Esophagus muscularis mucosa (tissue), 4 donors: ENCODE measurements around the gene HDAC5. TPM values are rescaled to one million over a fixed set of nuclear protein-coding genes. Genes with fewer than 3 reads are reported as not detected.

Source experiments
- DNase-seq: peaks from one replicate; pipeline ENCODE4 v3.0.0-alpha.2; 2017; ENCODE audit errors: extremely low spot score
- H3K27ac ChIP-seq, 4 donors: fragments of 200-600 bp; sonication (generic); replicated peaks in 1 of 4; 1 replicate in 3 of 4; 2 replicates in 1 of 4; pipeline ENCODE4 v1.5.1; 2016 to 2019; ENCODE audit warnings: mild to moderate bottlenecking in 1 of 4
- H3K27me3 ChIP-seq, 4 donors: fragments of 200-600 bp; sonication (generic); one replicate each; pipeline versions ENCODE4 v1.5.1 to v1.6.0; 2016 to 2019
- H3K36me3 ChIP-seq, 4 donors: fragments of 200-600 bp; sonication (generic); one replicate each; pipeline ENCODE4 v1.5.1; 2016 to 2019
- H3K4me1 ChIP-seq, 4 donors: fragments of 200-600 bp; sonication (generic); one replicate each; pipeline ENCODE4 v1.5.1; 2016 to 2019
- H3K4me3 ChIP-seq, 4 donors: fragments of 200-600 bp; sonication (generic); 1 replicate in 2 of 4; 2 replicates in 2 of 4; pipeline ENCODE4 v1.5.1; 2016 to 2019; ENCODE audit warnings: mild to moderate bottlenecking in 4 of 4, moderate library complexity in 1 of 4
- H3K9me3 ChIP-seq, 4 donors: fragments of 200-600 bp; sonication (generic); 1 replicate in 3 of 4; 2 replicates in 1 of 4; pipeline ENCODE4 v1.5.1; 2016 to 2019
- EP300 ChIP-seq: sonication (generic); formaldehyde crosslinking; IDR thresholded peaks from one replicate; pipeline ENCODE4 v1.6.1; 2017; ENCODE audit warnings: antibody characterized with exemption
- POLR2A ChIP-seq: fragments of 450-650 bp; IDR thresholded peaks from one replicate; pipeline ENCODE4 v1.6.1; 2017; ENCODE audit warnings: antibody characterized with exemption, moderate library complexity, mild to moderate bottlenecking, low read depth
- POLR2AphosphoS5 ChIP-seq, 2 donors: sonication (generic); formaldehyde crosslinking; IDR thresholded peaks; one replicate each; pipeline ENCODE4 v1.6.1; 2017; ENCODE audit warnings: antibody characterized with exemption in 2 of 2
- WGBS: methylation state at CpG from one replicate; pipeline ENCODE4 v1.1.5; 2018; 5-methylcytosine and 5-hydroxymethylcytosine counted together
- intact Hi-C: fragments of 100-400 bp; cut with DNase I; formaldehyde crosslinking; loops from one replicate; pipeline ENCODE4 v1.15.1; 2023
- total RNA-seq, 4 donors: library from RNA; depleted of rRNA; stranded (reverse); fragments of >200 nt; gene quantifications; one replicate each; pipeline versions ENCODE4 v1.1.0 to v1.2.1, GENCODE V29; 2016
- TF ChIP-seq, protein P1 (sequence below), 3 experiments: fragments of 200-600 bp in 2 of 3; fragments of 450-650 bp in 1 of 3; sonication (generic) in 2 of 3; IDR thresholded peaks; one replicate each; pipeline ENCODE4 v1.5.1; 2017 to 2019; ENCODE audit warnings: antibody characterized with exemption in 3 of 3, mild to moderate bottlenecking in 2 of 3, moderate library complexity in 1 of 3

HDAC5 gene
- total RNA-seq, 4 donors from 2014 or later, result 75.6 to 237 (median 130) TPM

DNA sequence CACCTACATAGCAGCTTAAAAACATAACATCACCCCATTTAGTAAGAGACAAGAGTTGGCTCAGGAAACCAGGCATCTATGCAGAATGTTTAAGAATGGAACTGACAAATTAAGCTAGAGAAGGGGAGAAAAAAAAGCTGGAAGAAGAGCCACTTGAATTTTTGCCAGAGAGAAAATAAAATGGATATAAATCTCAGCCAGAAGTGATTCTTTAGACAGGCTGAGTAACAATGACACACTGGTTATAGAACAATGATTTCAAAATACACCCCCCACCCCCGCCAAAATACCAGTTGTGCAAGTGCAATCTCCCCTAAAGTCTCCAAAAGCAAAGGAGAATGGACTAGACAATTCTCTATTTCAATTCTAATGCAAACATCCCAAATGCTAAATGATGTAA is 79.4 kb downstream of the HDAC5 start:
- no peak overlapping the region for H3K4me3 ChIP-seq
- no peak for DNase-seq
- H3K27ac ChIP-seq, result peak overlapping the region; percentile 64 to 86 (median 75)
- H3K27me3 ChIP-seq, result no peaks in the 10 kb centered on the region
- H3K4me1 ChIP-seq, result peaks cover 38 to 60% (median 54%) of the 10 kb centered on the region in 4 donors
- peaks cover 0 to 27% (median 17%) of the 10 kb centered on the region in 4 donors for H3K36me3 ChIP-seq
- TF ChIP-seq POLR2A (no peak), POLR2AphosphoS5 (IDR thresholded peaks at IDR 0.05) (peak in 1 of 2 donors; percentile 24), EP300 (no peak)
- TF ChIP-seq, protein P1, sequence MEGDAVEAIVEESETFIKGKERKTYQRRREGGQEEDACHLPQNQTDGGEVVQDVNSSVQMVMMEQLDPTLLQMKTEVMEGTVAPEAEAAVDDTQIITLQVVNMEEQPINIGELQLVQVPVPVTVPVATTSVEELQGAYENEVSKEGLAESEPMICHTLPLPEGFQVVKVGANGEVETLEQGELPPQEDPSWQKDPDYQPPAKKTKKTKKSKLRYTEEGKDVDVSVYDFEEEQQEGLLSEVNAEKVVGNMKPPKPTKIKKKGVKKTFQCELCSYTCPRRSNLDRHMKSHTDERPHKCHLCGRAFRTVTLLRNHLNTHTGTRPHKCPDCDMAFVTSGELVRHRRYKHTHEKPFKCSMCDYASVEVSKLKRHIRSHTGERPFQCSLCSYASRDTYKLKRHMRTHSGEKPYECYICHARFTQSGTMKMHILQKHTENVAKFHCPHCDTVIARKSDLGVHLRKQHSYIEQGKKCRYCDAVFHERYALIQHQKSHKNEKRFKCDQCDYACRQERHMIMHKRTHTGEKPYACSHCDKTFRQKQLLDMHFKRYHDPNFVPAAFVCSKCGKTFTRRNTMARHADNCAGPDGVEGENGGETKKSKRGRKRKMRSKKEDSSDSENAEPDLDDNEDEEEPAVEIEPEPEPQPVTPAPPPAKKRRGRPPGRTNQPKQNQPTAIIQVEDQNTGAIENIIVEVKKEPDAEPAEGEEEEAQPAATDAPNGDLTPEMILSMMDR (IDR thresholded peaks at IDR 0.05), result no peak
- H3K9me3 ChIP-seq, result no peaks in the 10 kb centered on the region
- WGBS, result 41% methylated on average over 1 of the region's 1 CpG
- intact Hi-C loops, result no loop called here

DNA sequence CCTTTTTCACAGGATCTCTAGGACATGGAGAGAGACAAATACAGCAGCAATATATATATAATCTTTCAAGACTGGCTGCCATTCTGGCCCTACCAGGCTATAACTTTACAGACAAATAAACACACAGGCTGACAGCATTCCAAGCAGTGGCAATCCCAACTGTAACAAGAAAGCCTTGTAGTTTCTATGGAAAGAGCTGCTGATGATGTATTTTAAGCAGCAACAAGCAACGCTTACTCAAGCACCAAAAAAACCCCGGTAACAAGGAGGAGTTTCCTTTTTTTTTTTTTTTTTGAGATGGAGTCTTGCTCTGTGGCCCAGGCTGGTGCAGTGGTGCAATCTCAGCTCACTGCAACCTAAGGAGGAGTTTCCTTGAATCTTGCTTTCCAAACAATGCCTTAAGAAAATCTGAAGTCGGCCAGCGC is 80.2 kb downstream of the HDAC5 start:
- TF ChIP-seq, protein P1 (IDR thresholded peaks at IDR 0.05), result no peak
- no peak for TF ChIP-seq POLR2A
- TF ChIP-seq EP300, result no peak
- no peak for TF ChIP-seq POLR2AphosphoS5 (IDR thresholded peaks at IDR 0.05)
- H3K4me3 ChIP-seq, result no peak overlapping the region
- intact Hi-C loops, result no loop called here
- no peaks in the 10 kb centered on the region for H3K27me3 ChIP-seq
- peaks cover 0 to 27% (median 18%) of the 10 kb centered on the region in 4 donors for H3K36me3 ChIP-seq
- 26% methylated on average over 4 of the region's 4 CpGs for WGBS
- H3K4me1 ChIP-seq, result peaks cover 45 to 60% (median 57%) of the 10 kb centered on the region in 4 donors
- H3K9me3 ChIP-seq, result no peaks in the 10 kb centered on the region
- H3K27ac ChIP-seq, result peak overlapping the region; percentile 64 to 86 (median 75)
- DNase-seq, result no peak

DNA sequence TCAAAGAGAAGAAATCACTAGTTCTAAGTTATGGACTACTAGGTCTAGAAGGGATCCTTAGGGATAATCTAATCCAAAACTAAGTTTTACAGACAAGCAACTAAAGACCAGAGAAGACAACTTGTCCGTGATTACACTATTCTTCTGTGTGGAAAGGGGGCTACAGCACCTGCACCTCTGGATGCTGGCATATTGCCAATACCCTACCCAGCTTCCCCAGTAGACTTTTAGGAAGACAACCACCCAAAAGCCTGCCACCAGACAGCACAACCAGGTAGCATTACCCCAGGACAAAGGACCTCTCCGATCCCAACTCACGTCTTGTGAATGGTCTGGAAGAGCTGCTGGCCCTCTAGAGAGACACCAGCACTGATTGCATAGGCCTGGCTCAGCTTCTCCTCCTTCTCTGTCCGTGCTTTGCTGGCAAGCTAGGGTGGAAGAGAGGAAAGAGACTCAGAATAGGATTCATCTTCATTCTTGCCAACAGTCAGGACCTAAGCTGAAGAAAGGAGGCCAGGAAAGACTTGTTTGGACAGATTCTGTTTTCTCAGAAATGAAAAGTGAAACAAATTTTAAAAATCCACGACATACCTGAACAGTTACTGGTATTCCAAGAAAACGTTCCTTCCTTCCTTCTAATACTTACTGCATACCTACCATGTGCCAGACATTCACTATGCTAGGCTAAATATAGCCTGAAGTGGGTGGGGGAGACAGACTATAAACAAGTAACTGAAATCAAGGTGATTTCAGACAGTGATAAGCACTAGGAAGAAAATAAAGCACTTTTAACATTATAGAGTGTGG is 83.4 kb downstream of the HDAC5 start:
- peaks cover 50 to 60% (median 55%) of the 10 kb centered on the region in 4 donors for H3K4me1 ChIP-seq

DNA sequence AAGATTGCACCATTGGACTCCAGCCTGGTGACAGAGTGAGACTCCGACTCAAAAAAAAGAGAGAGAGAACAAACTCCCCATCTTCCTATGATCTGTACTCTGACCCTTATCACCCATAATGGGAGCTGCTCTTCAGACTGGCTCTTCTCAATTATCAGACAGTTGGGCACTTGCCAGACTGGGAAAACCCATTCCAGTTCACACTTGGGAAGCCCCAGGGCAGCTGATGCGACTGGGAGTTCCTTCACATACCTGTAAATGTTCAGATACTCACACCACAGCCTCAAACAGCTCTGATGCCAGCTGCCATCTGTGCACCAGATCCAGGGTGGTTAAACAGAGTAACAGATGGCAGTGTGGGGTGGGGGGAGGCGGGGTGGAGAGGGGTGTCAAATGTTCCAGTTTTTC is 84.8 kb downstream of the HDAC5 start:
- Histone ChIP-seq H3K4me1 (peaks cover 40 to 48% (median 42%) of the 10 kb centered on the region in 4 donors), H3K4me3 (no peak overlapping the region), H3K27ac (peak overlapping the region in 1 of 4 donors; percentile 33), H3K9me3 (no peaks in the 10 kb centered on the region), H3K27me3 (no peaks in the 10 kb centered on the region), H3K36me3 (peaks cover 18 to 44% (median 39%) of the 10 kb centered on the region in 4 donors)
- TF ChIP-seq EP300 (no peak), POLR2A (no peak), POLR2AphosphoS5 (IDR thresholded peaks at IDR 0.05) (no peak)
- TF ChIP-seq, protein P1 (IDR thresholded peaks at IDR 0.05), result no peak
- intact Hi-C loops, result no loop called here
- WGBS, result 82% methylated on average over 3 of the region's 3 CpGs
- DNase-seq, result no peak

More for the DNA sequence above, 83.4 kb downstream of the HDAC5 start:
- TF ChIP-seq POLR2A (no peak), EP300 (peak; percentile 37), POLR2AphosphoS5 (IDR thresholded peaks at IDR 0.05) (peak in 1 of 2 donors; percentile 42)
- TF ChIP-seq, protein P1 (IDR thresholded peaks at IDR 0.05), result no peak
- no peak for DNase-seq
- no peaks in the 10 kb centered on the region for H3K9me3 ChIP-seq
- peaks cover 12 to 35% (median 31%) of the 10 kb centered on the region in 4 donors for H3K36me3 ChIP-seq
- H3K27ac ChIP-seq, result peak overlapping the region; percentile 64 to 86 (median 78)
- no peaks in the 10 kb centered on the region for H3K27me3 ChIP-seq
- intact Hi-C loops, result loop anchor here (2.0 kb wide), 1 partner anchor 95 kb away; no protein-coding TSS in a partner anchor
- 43% methylated on average over 5 of the region's 6 CpGs for WGBS
- H3K4me3 ChIP-seq, result peak overlapping the region in 1 of 4 donors; percentile 29
